ENCODE measurements around the gene PUSL1. TPM values are rescaled to one million over a fixed set of nuclear protein-coding genes. Genes with fewer than 3 reads are reported as not detected.

PUSL1 gene
- total and polyA plus RNA-seq, 2 of the 4 experiments (the other 2 are of a cell fraction) = 10.9 to 33.0 TPM

DNA sequence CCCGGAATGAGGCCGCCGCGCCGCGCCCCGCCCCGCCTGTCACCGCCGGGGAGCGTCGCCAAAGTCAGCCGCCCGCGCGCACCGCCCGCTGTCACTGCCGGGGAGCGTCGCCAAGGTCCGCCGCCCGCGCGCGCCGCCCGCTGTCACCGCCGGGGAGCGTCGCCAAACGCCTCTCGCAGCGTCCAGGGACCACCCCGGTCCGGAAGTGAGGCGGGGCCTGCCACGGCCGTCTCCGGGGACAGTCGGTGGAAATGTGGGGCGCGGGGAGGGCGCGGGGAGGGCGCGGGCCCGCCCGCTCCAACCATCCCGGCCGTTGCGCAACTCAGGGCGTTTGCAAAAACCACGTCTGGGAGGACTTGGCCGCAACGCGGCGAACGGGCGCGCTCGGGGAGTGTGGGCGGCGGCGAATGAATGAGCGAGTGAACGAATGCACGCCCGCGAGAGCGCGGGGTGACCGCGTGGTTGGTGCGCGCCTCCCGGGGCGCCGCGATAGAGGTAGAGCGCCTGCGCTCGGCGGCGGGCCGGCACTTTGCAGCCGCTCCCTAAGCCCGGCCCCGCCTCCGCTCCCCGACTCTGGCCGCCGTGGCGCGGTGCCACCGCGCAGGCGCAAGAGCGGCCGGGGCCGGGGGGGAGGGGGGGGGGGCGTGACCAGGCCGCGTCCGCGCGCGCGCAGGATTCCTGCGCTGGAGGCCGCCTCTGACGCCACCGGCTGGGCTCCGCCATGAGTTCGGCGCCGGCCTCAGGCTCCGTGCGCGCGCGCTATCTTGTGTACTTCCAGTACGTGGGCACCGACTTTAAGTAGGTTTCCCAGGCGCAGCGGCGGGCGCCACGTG lies at the start of gene PUSL1, which contains the start of gene ACAP3 (continued):
- TF ChIP-seq, protein P1, sequence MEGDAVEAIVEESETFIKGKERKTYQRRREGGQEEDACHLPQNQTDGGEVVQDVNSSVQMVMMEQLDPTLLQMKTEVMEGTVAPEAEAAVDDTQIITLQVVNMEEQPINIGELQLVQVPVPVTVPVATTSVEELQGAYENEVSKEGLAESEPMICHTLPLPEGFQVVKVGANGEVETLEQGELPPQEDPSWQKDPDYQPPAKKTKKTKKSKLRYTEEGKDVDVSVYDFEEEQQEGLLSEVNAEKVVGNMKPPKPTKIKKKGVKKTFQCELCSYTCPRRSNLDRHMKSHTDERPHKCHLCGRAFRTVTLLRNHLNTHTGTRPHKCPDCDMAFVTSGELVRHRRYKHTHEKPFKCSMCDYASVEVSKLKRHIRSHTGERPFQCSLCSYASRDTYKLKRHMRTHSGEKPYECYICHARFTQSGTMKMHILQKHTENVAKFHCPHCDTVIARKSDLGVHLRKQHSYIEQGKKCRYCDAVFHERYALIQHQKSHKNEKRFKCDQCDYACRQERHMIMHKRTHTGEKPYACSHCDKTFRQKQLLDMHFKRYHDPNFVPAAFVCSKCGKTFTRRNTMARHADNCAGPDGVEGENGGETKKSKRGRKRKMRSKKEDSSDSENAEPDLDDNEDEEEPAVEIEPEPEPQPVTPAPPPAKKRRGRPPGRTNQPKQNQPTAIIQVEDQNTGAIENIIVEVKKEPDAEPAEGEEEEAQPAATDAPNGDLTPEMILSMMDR (conservative IDR thresholded peaks at IDR 0.05; ENCODE audit: low read depth, low read length) = no peak
- TF ChIP-seq POLR2A (IDR thresholded peaks at IDR 0.05; ENCODE audit: low read depth, low read length) (peak; percentile 69), CHD1 (IDR thresholded peaks at IDR 0.05; ENCODE audit: low read depth, low read length) (no peak), RAD21 (IDR thresholded peaks at IDR 0.05; ENCODE audit: low read length) (no peak), MXI1 (IDR thresholded peaks at IDR 0.05; ENCODE audit: borderline replicate concordance, low read depth, low read length) (peak; percentile 96)
